IMR-90 (cell line): ENCODE results near the gene ACVRL1. TPM values are rescaled to one million over a fixed set of nuclear protein-coding genes. Genes with fewer than 3 reads are reported as not detected.

Experiments used
- ATAC-seq: fragments of 200-7000 bp; cut with Tn5 transposase; 2 replicates; pipeline ENCODE4 v1.9.1; 2020; ENCODE audit warnings: low read depth, mild to moderate bottlenecking, moderate library complexity
- BruUV-seq: library from RNA; stranded (reverse); fragments of 400-500 nt; replicated peaks from 2 replicates; lab custom pipeline; 2021; lab: Mats Ljungman, UMichigan
- CTCF ChIA-PET: fragments of 300-600 bp; formaldehyde crosslinking; extraction: SDS; loops from one replicate; lab custom pipeline; 2021; ENCODE audit warnings: antibody characterized with exemption; lab: Yijun Ruan, JAX
- POLR2A ChIA-PET: fragments of 300-600 bp; sonication (Branson Sonifier 250); formaldehyde crosslinking; loops from one replicate; lab custom pipeline; 2022; ENCODE audit warnings: antibody characterized with exemption; ENCODE audit not compliant: unreplicated experiment; lab: Charles Lee
- DNase-seq: peaks from one replicate; pipeline ENCODE4 v3.0.0; 2013
- H2AFZ ChIP-seq: replicated peaks from 2 replicates; pipeline ENCODE3; 2013; ENCODE audit warnings: low read length, mild to moderate bottlenecking; ENCODE audit not compliant: poor library complexity
- H2AK5ac ChIP-seq: 2 replicates; pipeline ENCODE4 v1.6.1; 2013; ENCODE audit warnings: low read depth, low read length, inconsistent platforms
- H2AK9ac ChIP-seq: replicated peaks from 2 replicates; pipeline ENCODE3; 2013; ENCODE audit warnings: mild to moderate bottlenecking, low read depth, low read length, moderate library complexity; ENCODE audit not compliant: poor library complexity
- H2BK120ac ChIP-seq: 2 replicates; pipeline ENCODE4 v1.6.1; 2013; ENCODE audit warnings: low read depth, low read length, inconsistent platforms
- H2BK15ac ChIP-seq: 3 replicates; pipeline ENCODE4 v1.6.1; 2013; ENCODE audit warnings: low read depth, low read length, inconsistent platforms
- H2BK20ac ChIP-seq: 2 replicates; pipeline ENCODE4 v1.6.1; 2013; ENCODE audit warnings: low read depth, mild to moderate bottlenecking, inconsistent platforms, low read length, moderate library complexity
- H2BK5ac ChIP-seq: 2 replicates; pipeline ENCODE4 v1.6.1; 2013; ENCODE audit warnings: mild to moderate bottlenecking, low read depth, low read length, inconsistent platforms; ENCODE audit not compliant: poor library complexity, severe bottlenecking
- H3K14ac ChIP-seq: replicated peaks from 2 replicates; pipeline ENCODE4 v1.6.1; 2013; ENCODE audit warnings: low read depth, low read length, inconsistent platforms
- H3K18ac ChIP-seq: 2 replicates; pipeline ENCODE4 v1.6.1; 2013; ENCODE audit warnings: low read depth, low read length, control low read depth
- H3K23ac ChIP-seq: 2 replicates; pipeline ENCODE4 v1.6.1; 2013; ENCODE audit warnings: low read depth, low read length, inconsistent platforms
- H3K27ac ChIP-seq: 2 replicates; pipeline ENCODE4 v1.5.1; 2013; ENCODE audit warnings: mild to moderate bottlenecking, control low read depth, low read length; ENCODE audit not compliant: insufficient read depth
- H3K27me3 ChIP-seq: 2 replicates; pipeline ENCODE4 v1.6.1; 2013; ENCODE audit warnings: low read length; ENCODE audit not compliant: control insufficient read depth, insufficient read depth
- H3K36me3 ChIP-seq: 2 replicates; pipeline ENCODE4 v1.6.1; 2013; ENCODE audit warnings: low read length, mixed read lengths; ENCODE audit not compliant: control insufficient read depth, insufficient read depth
- H3K4ac ChIP-seq: 2 replicates; pipeline ENCODE4 v1.6.1; 2013; ENCODE audit warnings: low read depth, low read length, inconsistent platforms
- H3K4me1 ChIP-seq: 2 replicates; pipeline ENCODE4 v1.6.1; 2013; ENCODE audit warnings: low read length, mixed read lengths; ENCODE audit not compliant: control insufficient read depth, insufficient read depth
- H3K4me2 ChIP-seq: 2 replicates; pipeline ENCODE4 v1.6.1; 2013; ENCODE audit warnings: low read depth, mild to moderate bottlenecking, control low read depth, low read length, moderate library complexity
- H3K4me3 ChIP-seq: 2 replicates; pipeline ENCODE4 v1.5.1; 2013; ENCODE audit warnings: low read depth, mild to moderate bottlenecking, control low read depth, low read length, moderate library complexity; ENCODE audit not compliant: insufficient read depth
- H3K56ac ChIP-seq: 2 replicates; pipeline ENCODE4 v1.6.1; 2013; ENCODE audit warnings: low read length, inconsistent platforms; ENCODE audit not compliant: insufficient read depth; ENCODE audit errors: extremely low read depth
- H3K79me1 ChIP-seq, 2 experiments: 2 replicates each; pipeline ENCODE4 v1.6.1; 2013; ENCODE audit warnings: low read length in 2 of 2, inconsistent platforms in 1 of 2, low read depth in 1 of 2
- H3K9ac ChIP-seq: 2 replicates; pipeline ENCODE4 v1.6.1; 2013; ENCODE audit warnings: low read depth, low read length, control low read depth
- H3K9me1 ChIP-seq: 2 replicates; pipeline ENCODE4 v1.6.1; 2013; ENCODE audit warnings: low read length, inconsistent platforms; ENCODE audit not compliant: insufficient read depth
- H3K9me3 ChIP-seq: 2 replicates; pipeline ENCODE4 v1.6.1; 2013; ENCODE audit warnings: low read length; ENCODE audit not compliant: control insufficient read depth, insufficient read depth
- H4K20me1 ChIP-seq: 2 replicates; pipeline ENCODE4 v1.6.1; 2013; ENCODE audit warnings: low read length, inconsistent platforms; ENCODE audit not compliant: insufficient read depth
- H4K5ac ChIP-seq: 2 replicates; pipeline ENCODE4 v1.6.1; 2013; ENCODE audit warnings: mild to moderate bottlenecking, low read depth, low read length, control low read depth
- H4K8ac ChIP-seq, 2 experiments: 2 replicates each; pipeline ENCODE4 v1.6.1; 2013; ENCODE audit warnings: low read depth in 2 of 2, low read length in 2 of 2, control low read depth in 1 of 2, inconsistent platforms in 1 of 2
- H4K91ac ChIP-seq: 2 replicates; pipeline ENCODE4 v1.6.1; 2013; ENCODE audit warnings: low read depth, low read length, inconsistent platforms; ENCODE audit not compliant: insufficient read depth
- FOS ChIP-seq: fragments of 150-350 bp; IDR thresholded peaks from 2 replicates; pipeline ENCODE4 v1.6.1; 2016; ENCODE audit warnings: low read depth, low read length
- MAFK ChIP-seq: IDR thresholded peaks from 2 replicates; pipeline ENCODE4 v1.6.1; 2012; ENCODE audit warnings: low read depth, low read length, improper control_type of control experiment
- RAD21 ChIP-seq: IDR thresholded peaks from 2 replicates; pipeline ENCODE4 v1.6.1; 2012; ENCODE audit warnings: low read length, improper control_type of control experiment
- RCOR1 ChIP-seq: IDR thresholded peaks from 2 replicates; pipeline ENCODE4 v1.6.1; 2012; ENCODE audit warnings: mild to moderate bottlenecking, low read length, improper control_type of control experiment; ENCODE audit not compliant: insufficient replicate concordance
- SMC3 ChIP-seq: fragments of 150-350 bp; IDR thresholded peaks from 2 replicates; pipeline ENCODE4 v1.6.1; 2016; ENCODE audit warnings: low read depth, mild to moderate bottlenecking, antibody characterized with exemption, low read length, moderate library complexity
- WGBS, 2 experiments: methylation state at CpG; one replicate each; pipeline versions ENCODE4 v1.1.5 to v1.1.7; 2013; ENCODE audit warnings: missing lambda C conversion rate in 2 of 2; ENCODE audit not compliant: insufficient read length in 1 of 2; ENCODE audit errors: extremely low coverage in 2 of 2; 5-methylcytosine and 5-hydroxymethylcytosine counted together
- dilution Hi-C: fragments of 300-500 bp; cut with HindIII; formaldehyde crosslinking; loops from one replicate; pipeline ENCODE4 v1.14.3; 2018; ENCODE audit warnings: low sequenced_read_pairs; ENCODE audit not compliant: unreplicated experiment
- in situ Hi-C: fragments of 300-500 bp; cut with MboI; formaldehyde crosslinking; loops from 3 replicates; pipeline ENCODE4 v1.14.3; 2019; ENCODE audit warnings: low sequenced_read_pairs, inconsistent platforms, mixed read lengths
- intact Hi-C: fragments of 100-400 bp; cut with micrococcal nuclease; formaldehyde crosslinking; loops from 2 replicates; pipeline ENCODE4 v1.10.0; 2022
- polyA plus RNA-seq, 3 experiments: library from polyadenylated mRNA; depleted of rRNA; stranded (reverse); fragments of >200 nt; gene quantifications; 2 replicates each; pipeline ENCODE4 v1.2.3, GENCODE V29; 2012; ENCODE audit warnings: low replicate concordance in 1 of 3
- total RNA-seq: library from RNA; depleted of rRNA; stranded (reverse); fragments of >200 nt; gene quantifications from 2 replicates; pipeline ENCODE4 v1.2.3, GENCODE V29; 2012
- TF ChIP-seq, protein P1 (sequence below): conservative IDR thresholded peaks from 2 replicates; pipeline ENCODE4 v1.5.1; 2012; ENCODE audit warnings: mild to moderate bottlenecking, low read depth, low read length, improper control_type of control experiment

ACVRL1 gene
- total and polyA plus RNA-seq, 2 of the 4 experiments (the other 2 are of a cell fraction): 6.4 to 7.5 TPM

DNA sequence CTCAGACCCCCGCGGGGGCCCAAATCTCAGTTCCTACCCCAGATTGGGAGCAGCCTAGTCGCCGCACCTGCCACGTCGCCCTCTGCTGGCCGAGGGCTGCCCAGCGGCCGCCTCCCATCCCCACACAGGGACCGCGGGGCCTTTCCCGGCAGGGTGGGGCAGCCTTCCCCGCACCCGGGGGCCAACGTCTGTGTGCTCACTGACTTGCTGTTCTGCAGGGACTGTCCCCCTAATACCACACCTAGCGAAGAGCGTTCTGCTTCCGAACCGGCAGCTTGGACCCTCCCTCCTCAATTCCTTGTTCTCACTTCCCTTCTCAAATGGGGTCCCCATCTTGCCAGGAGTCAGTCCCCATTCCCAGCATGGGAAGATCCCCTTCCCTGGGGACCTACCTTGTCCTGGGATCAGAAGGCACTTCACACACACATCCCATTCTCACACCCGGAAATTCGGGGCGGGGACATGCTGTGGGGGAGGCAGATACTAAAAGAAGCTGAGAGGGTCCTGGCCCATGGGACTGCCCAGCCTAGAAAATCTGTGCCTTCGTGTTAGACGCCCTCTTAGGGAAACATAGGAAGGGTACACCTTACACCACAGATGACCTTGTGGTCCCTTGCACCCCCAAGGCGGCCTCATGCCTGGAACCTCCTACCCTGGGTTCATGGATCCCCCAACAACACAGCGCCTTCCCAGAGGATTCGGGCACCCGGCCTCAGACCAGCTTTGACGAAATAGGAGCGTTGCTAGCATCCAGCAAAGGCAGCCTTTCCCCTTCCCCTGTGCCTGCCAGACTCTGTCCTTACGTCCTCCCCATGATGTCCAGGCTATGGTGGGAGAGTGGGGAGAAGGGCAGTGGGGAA, 16.4 kb downstream of the ACVRL1 start:
- no peak overlapping the region for H3K9ac ChIP-seq
- H2AK5ac ChIP-seq: peak overlapping the region; percentile 86; the same call in 1 of the 2 replicates
- no peaks in the 10 kb centered on the region for H3K27me3 ChIP-seq
- no peak overlapping the region for H3K56ac ChIP-seq
- TF ChIP-seq FOS: no peak
- TF ChIP-seq MAFK: no peak
- TF ChIP-seq SMC3: peak; percentile 58
- TF ChIP-seq, protein P1, sequence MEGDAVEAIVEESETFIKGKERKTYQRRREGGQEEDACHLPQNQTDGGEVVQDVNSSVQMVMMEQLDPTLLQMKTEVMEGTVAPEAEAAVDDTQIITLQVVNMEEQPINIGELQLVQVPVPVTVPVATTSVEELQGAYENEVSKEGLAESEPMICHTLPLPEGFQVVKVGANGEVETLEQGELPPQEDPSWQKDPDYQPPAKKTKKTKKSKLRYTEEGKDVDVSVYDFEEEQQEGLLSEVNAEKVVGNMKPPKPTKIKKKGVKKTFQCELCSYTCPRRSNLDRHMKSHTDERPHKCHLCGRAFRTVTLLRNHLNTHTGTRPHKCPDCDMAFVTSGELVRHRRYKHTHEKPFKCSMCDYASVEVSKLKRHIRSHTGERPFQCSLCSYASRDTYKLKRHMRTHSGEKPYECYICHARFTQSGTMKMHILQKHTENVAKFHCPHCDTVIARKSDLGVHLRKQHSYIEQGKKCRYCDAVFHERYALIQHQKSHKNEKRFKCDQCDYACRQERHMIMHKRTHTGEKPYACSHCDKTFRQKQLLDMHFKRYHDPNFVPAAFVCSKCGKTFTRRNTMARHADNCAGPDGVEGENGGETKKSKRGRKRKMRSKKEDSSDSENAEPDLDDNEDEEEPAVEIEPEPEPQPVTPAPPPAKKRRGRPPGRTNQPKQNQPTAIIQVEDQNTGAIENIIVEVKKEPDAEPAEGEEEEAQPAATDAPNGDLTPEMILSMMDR: peak; percentile 71
- TF ChIP-seq RAD21: peak; percentile 60
- TF ChIP-seq RCOR1: no peak
- H4K91ac ChIP-seq: peak overlapping the region; percentile 58; the same call in 1 of the 2 replicates
- H3K18ac ChIP-seq: no peak overlapping the region; the same call in 1 of the 2 replicates
- H3K79me1 ChIP-seq: no peaks in the 10 kb centered on the region; a peak in 1 of 4 replicates
- DNase-seq: no peak
- H2AK9ac ChIP-seq: peak overlapping the region; percentile 44
- H2BK120ac ChIP-seq: peak overlapping the region; percentile 69; the same call in 1 of the 2 replicates
- intact Hi-C loops: loop anchor here (1.0 to 2.0 kb wide), 2 partner anchors 28 to 57 kb away; no protein-coding TSS in a partner anchor
- no TSS peak for BruUV-seq
- H2BK15ac ChIP-seq: peak overlapping the region; percentile 47; the same call in 2 of the 3 replicates
- no peak overlapping the region for H3K23ac ChIP-seq
- peak overlapping the region; percentile 32; the same call in 1 of the 2 replicates for H3K4me2 ChIP-seq
- peak overlapping the region; percentile 50 for H3K14ac ChIP-seq
- no peak overlapping the region for H2BK5ac ChIP-seq
- H2AFZ ChIP-seq: peak overlapping the region; percentile 82
- ChIA-PET CTCF (interaction anchor here (0.5 to 1.7 kb wide), 5 partner anchors 26 to 1099 kb away, joined by 3 to 8 read pairs (median 4); no protein-coding TSS in a partner anchor), POLR2A (no interaction called here)
- H3K4me3 ChIP-seq: no peak overlapping the region
- in situ Hi-C loops: no loop called here
- 20% methylated on average over 13 of the region's 31 CpGs; no CpG with 5 or more reads in 1 of the 2 experiments for WGBS, 2 experiments
- H3K9me3 ChIP-seq: no peaks in the 10 kb centered on the region
- no peak overlapping the region for H3K27ac ChIP-seq
- ATAC-seq: peak; percentile 73
- H4K8ac ChIP-seq: peak overlapping the region; percentile 78 to 85; a peak in 3 of 4 replicates
- peaks cover 14% of the 10 kb centered on the region; the same call in 1 of the 2 replicates for H3K9me1 ChIP-seq
- H3K4me1 ChIP-seq: peaks cover 10% of the 10 kb centered on the region
- no peaks in the 10 kb centered on the region for H3K36me3 ChIP-seq
- dilution Hi-C loops: no loop called here
- H2BK20ac ChIP-seq: peak overlapping the region; percentile 61; the same call in 1 of the 2 replicates
- peak overlapping the region; percentile 76 for H3K4ac ChIP-seq
- H4K5ac ChIP-seq: peak overlapping the region; percentile 89
- H4K20me1 ChIP-seq: no peaks in the 10 kb centered on the region
